ENCODE data around the gene SERPINA9.
"Not testable (repeated sequence)": the region's sequence is repeated elsewhere in the genome, so short reads cannot be mapped to it uniquely, and the experiment has no call there.

SERPINA9 gene

GRCh38 chr14:94476023-94476422, at the start of gene SERPINA9:
TSS of gene SERPINA9 (minus strand) at chr14:94476197. CDS start at chr14:94469840, 6,357 bp downstream.
- DNase-seq (ENCODE audit: low spot score): no peak

- DNase-seq (ENCODE audit: low spot score): no peak
Observed at GRCh38 chr14:94524093-94524492, 48.1 kb upstream of the SERPINA9 start.

- no peak for DNase-seq (ENCODE audit: low spot score)
Observed at GRCh38 chr14:94523265-94523664, 47.3 kb upstream of the SERPINA9 start.

DNA sequence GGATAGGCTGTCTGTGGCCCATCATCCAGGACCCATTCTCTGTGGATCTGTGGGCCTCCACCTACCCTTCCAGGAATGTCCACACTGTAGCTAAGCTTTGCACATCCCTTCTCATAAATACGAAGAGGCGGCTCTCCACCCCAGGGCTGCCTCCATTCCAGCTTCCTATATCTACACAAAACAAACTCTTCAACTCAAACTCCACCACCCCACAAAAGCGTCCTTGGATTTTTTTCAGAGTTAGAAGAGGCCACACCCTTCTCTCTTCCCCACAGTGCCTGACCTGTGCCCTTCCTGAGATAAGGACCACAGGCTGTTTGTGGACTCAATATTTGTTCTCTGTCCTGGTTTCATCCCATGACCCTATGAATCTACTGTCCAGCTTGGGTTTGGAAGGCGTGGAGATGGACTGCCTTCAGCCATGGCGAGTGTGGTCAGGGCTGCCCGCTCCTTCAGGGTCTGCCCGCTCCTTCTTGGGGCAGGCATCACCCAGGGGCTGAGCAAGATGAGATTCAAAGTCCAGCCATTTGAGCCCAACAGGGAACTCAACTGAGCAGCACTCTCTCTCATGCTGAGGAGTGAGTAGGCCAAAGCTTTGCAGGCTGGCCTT, 46.2 kb upstream of the SERPINA9 start:
- no peak for DNase-seq (ENCODE audit: low spot score)

GRCh38 chr14:94521375-94522114, 45.5 kb upstream of the SERPINA9 start:
- no peak for DNase-seq (ENCODE audit: low spot score)

GRCh38 chr14:94517641-94518257, 41.8 kb upstream of the SERPINA9 start:
- DNase-seq (ENCODE audit: low spot score): no peak

- DNase-seq (ENCODE audit: low spot score): no peak
Observed at GRCh38 chr14:94517248-94517640, 41.2 kb upstream of the SERPINA9 start.

DNA sequence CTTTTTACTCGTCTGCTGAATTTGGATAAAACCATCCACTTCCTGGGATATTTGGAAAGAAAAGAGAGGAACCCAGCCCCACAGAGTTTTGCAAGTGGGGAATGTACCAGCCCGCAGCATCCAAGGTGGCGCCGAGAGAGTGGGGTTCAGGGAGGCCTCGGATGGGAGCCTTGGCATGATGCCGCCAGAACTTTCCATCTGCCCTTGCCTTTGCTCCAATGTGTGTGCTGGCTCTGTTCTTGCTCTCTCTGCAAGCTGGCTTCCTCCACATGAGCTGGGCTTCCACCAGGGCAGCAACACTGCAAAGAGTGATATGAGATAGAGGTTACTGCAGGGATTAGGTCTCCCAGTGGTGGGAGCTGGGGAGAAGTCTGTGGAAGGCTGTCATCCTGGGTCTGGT, 39.9 kb upstream of the SERPINA9 start:
- no peak for DNase-seq (ENCODE audit: low spot score)

DNA sequence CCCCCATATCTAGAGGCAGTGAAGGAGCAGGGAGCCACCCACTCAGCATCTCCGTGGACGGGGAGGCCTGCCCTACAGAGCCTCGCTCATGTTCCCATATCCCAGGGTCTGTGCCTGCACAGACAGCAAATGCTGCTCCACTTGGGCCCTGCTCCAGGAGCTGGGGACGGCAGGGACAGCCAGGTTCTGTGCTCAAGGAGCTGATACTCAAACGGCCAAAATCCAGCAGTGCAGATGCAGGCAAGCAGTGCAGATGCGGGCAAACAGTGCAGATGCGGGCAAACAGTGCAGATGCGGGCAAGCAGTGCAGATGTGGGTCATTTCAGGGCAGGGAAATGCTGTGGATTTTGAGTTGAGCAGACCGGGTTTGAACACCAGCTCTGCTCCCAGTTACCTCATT, 39.4 kb upstream of the SERPINA9 start:
- DNase-seq (ENCODE audit: low spot score): no peak

DNA sequence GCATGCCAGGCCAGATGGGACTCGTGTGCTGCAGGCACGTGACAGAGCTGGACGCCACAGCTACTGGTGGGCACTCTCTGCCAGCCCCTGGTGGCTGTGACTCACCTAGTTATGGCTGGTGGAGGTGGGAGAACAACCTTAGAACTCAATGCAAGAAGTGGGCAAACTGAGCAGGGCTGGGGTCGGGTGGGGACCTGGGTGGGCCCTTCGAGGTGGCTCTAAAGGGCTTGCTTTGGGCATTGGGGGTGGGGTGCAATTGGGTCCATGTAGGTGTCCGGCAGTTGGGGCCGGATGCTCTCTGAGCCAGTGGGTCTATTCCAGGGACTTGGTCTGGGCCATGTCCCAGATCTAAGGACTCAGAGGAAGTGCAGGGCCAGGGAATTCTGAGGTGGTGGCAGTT, 38.4 kb upstream of the SERPINA9 start:
- DNase-seq (ENCODE audit: low spot score): no peak

DNA sequence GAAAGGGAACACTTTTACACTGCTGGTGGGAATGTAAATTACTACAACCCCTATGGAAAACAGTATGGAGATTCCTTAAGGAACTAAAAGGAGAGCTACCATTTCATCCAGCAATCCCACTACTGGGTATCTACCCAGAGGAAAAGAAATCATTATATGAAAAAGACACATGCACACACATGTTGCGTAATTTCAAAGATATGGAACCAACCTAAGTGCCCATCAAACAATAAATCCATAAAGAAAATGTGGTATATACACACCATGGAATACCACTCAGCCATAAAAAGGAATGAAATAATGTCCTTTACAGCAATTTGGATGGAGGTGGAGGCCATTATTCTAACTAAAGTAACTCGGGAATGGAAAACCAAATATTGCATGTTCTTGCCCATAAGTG, 34.5 kb upstream of the SERPINA9 start:
- not testable (repeated sequence) for DNase-seq (ENCODE audit: low spot score)

DNA sequence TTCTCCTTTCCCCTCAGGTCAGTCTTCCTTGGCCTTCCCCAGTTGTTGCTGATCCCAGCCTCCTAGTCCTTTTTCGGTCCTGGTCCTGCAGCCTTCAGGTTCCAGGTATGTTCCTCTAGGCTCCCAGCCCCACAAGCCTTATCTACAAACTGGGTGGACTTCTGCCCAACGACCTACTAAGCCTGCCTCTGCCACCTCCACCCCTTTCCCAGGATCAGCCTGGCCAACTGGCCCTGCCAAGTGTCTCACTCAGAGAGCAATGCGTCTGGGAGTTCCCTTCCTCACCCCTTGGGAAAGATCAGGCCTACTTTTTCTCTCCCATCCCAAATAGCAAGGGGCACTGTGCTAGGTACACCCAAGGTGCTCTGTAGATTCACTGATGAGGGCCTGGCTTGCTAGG, 33.4 kb upstream of the SERPINA9 start, which contains the start of gene SERPINA12:
SERPINA12 (minus strand) TSS at position 114 of the 400 bp plus-strand sequence. CDS start 11,072 bp downstream, outside the sequence.
- no peak for DNase-seq (ENCODE audit: low spot score)

DNA sequence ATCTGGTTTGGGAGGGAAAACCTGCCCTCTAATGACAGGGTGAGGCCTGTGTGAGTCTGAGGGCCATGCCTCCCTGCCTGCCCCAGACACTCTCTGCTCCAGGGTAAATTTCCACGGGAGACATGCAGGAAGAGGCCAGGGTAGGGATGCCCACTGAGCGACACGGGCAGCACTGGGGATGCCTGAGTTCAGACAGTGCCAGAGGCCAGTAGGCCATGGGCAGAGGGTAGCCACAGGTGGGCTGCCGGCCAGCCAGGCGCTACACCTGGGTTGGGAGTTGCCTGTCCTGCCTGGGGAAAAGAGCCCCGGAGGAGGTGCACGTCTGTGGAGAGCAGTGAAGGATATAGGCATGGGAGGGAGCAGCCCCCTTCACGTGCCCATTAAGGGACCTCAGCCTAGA, 29.6 kb upstream of the SERPINA9 start:
- DNase-seq (ENCODE audit: low spot score): no peak

- no peak for DNase-seq (ENCODE audit: low spot score)
Observed at GRCh38 chr14:94505206-94505605, 29.2 kb upstream of the SERPINA9 start.

GRCh38 chr14:94501588-94502516, 25.9 kb upstream of the SERPINA9 start:
- DNase-seq (ENCODE audit: low spot score): no peak

GRCh38 chr14:94500264-94500663, 24.3 kb upstream of the SERPINA9 start:
- DNase-seq (ENCODE audit: low spot score): no peak

DNA sequence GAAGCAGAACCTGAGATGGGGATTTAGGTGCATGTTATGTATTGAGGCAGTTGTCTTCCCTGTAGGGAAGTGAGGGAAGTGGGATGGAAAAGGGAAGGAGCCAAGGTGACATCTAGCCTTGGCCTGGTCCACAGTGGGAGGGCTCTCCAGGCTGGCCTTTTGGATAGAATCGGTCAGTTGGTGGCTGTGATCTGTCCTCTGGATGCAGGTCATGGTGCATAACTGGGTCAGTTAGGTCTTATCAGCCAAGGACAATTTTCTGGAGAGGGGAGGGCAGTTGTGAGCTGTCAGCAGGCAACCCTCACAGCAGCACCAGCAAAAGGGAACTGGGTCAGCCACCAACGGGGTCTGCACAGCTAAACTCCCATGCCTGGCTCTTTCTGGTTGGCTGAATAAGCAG, 23.7 kb upstream of the SERPINA9 start:
- DNase-seq (ENCODE audit: low spot score): no peak

DNA sequence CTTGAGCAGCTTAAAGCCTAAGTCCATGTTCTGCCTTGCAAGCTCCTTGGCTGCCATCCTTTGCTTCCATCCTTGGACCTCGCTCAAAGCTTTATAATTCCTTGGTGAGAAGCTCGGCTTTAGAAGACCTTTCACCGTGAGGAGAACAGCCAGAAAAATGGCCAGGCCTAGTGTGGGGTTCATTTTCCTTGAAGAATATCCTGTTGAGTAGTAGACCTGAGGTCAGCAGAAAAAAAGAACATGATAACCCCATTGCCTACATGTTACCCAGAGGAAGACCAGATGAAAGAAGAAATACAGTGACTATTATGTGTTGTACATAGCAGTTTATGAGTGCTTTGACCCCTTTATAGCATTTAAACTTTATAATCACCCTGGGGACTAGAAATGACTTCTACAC, 22.2 kb upstream of the SERPINA9 start:
- DNase-seq (ENCODE audit: low spot score): no peak

- DNase-seq (ENCODE audit: low spot score): no peak
Observed at GRCh38 chr14:94494085-94494484, 18.1 kb upstream of the SERPINA9 start.

DNA sequence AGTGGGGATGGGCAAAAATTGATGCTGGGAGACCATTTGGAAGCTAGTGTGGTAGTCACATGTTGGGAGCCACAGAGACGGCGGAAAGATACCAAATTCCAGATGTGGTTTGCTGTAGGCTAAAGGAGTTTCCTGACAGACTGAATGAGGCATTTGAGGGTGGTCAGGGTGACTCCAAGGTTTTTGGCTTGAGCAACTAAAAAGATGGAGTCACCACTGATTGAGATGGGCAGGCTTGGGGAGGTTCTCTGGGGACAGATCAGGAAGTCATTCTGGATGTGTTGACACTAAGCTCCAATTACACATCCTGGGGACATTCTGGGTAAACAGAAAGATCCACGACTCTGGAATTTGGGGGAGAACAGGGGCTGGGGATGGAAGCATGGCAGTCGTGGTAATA, 15.5 kb upstream of the SERPINA9 start:
- no peak for DNase-seq (ENCODE audit: low spot score)

- DNase-seq (ENCODE audit: low spot score): no peak
Observed at GRCh38 chr14:94489336-94489735, 13.3 kb upstream of the SERPINA9 start.

GRCh38 chr14:94486883-94487282, 10.9 kb upstream of the SERPINA9 start:
- no peak for DNase-seq (ENCODE audit: low spot score)

All from CD4-positive, alpha-beta T cell treated with Interleukin-15 for 4 hours (primary cell).